GM21367 (cell line): Measurements from ENCODE around the gene ASIP.
"Not testable (repeated sequence)": the region's sequence is repeated elsewhere in the genome, so short reads cannot be mapped to it uniquely, and the experiment has no call there.

Experiments used
- ATAC-seq: cut with Tn5 transposase; IDR thresholded peaks from one replicate; pipeline ENCODE4 v1.9.1; 2021; ENCODE audit not compliant: unreplicated experiment

ASIP gene

DNA sequence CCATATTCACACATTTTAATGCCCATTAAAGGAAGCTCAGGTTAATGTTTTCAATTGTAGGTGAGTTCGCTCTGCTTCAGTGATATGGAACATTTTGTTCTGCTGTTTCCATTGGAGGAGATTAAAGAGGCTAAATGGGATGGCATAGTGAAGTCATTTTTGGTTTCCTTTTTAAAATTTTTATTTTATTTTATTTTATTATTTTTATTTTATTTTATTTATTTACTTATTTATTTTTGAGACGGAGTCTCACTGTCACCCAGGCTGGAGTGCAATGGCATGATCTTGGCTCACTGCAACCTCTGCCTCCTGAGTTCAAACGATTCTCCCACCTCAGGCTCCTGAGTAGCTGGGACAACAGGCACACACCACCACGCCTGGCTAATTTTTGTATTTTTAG lies 792 bp downstream of the ASIP start:
- not testable (repeated sequence) for ATAC-seq

DNA sequence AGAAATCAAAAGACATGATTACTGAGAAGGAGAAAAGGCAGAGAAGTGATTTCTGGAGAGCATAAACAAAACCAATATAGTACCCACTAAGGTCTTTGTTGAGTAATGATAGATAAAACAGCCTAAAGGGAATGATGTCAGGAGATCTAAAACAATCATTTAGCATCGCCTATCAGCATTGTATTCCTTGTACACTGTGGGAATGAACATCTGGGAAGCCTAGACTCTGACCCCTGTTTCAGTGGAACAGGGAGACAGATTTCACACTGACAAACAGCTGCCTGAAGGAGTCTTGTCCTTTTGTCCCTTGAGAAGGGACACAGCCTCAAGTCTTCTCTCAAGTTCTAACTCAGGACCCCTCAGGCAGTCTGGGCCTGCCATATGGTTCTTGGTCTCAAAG lies 1.7 kb downstream of the ASIP start:
- ATAC-seq = no peak

DNA sequence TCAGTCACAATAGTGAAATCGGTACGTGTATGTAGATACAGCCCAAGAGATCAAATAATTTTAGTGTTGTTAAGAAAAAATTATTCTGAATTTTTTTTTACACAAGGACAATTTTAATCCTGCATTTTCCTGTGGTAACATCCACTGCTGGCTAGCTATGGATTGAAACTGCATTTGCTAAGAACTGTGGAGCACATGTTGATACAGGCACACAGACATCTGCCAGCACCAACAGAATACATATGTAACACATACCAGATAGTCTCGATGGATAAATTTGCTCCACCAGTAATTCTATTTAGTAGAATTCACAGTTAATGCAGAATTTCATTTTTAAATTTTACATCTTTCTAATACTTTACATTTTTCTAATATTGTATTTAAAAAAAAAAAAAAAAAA lies 2.2 kb downstream of the ASIP start:
- ATAC-seq = no peak

DNA sequence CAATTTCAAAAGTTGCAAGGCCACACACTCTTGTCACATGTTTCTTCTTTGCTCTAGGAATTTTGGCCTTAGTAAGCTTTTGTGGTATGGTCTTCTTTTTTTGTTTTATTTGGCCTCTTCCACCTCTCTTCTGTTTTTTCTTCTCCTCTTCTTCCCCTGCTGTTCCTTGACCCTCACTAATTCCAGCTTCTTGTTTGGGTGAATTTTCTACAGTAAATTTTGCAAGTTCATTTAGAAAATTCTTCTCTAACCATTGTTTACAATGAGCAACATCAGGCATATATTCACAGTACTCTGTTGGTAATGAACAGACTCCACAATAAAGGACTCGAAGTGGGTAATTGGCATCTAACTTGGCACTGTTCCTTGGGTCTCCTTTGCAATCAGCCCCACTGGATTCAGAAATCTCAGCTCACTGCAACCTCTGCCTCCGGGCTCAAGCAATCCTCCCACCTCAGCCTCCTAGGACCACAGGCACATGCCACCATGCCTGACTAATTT lies 5.0 kb downstream of the ASIP start:
- ATAC-seq = no peak

DNA sequence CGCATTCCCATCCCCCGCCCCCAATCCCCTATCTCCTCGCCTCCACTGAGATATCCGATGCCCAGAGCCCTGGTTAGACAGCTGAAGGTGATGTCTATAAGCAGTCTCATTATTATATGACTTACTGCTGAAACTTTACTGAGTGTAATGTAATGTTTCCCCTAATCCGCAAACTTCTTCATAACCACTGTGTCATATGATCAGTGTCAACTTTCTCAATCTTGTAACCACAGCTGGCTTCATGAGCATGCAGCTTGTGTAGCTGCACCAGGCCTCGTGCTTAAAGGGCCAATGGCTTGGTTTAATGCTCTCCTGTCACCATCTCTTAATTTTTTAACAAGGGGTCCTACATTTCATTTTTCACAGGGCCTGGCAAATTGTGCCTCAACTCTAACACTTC lies 8.1 kb downstream of the ASIP start:
- ATAC-seq = no peak

DNA sequence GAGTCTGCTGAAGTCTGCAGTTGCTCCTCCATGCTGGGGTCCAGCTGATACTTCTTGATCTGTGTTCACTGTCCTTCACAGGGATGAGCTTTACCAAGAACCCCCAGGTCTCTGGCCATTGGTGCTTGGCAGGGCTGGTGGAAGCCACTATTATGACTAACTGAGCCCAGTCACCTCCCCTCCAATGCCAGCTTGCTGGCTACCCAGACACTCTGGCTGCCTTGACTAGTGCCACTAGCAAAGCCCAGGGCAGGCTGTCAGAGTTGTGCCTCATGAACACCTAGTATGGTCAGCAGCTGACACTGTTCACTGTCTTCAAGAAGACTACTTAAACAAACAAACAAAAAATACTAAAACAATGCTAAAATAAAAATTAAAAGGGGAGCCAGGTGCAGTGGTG lies 8.8 kb downstream of the ASIP start:
- ATAC-seq = no peak

DNA sequence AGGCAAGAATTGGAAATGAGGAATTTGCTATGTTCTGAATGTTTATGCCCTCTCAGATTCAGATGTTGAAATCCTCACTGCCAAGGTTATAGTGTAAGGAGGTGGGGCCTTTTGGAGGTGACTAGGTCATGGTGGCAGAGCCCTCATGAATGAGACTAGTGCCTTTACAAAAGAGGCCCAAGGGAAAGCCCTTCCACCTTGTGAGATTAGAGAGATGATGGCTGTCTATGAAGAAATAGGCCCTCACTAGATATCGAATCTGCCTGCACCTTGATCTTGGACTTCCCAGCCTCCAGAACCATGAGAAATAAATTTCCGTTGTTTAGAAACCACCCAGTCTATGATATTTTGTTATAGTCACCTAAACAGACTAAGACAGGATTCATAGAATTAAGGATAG lies 10.4 kb downstream of the ASIP start:
- ATAC-seq = no peak

DNA sequence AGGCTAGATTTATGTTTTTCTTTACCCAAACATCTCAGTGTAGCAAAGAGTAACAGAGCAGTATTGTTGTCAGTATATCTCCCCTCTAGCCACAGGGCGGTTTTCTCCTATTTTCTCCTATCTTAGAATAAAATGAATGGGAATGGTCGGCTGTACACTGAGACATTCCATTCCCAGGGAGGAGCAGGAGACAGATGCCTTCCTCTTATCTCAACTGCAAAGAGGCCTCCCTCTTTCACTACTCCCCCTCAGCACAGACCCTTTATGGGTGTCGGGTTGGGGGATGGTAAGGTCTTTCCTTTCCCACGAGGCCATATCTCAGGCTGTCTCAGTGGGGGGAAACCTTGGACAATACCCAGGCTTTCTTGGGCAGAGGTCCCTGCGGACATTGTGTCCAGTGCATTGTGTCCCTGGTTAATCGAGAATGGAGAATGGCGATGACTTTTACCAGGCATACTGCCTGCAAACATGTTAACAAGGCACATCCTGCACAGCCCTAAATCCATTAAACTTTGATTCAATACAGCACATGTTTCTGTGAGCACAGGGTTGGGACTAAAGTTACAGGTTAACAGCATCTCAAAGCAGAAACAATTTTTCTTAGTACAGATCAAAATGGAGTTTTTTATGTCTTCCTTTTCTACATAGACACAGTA lies 11.3 kb downstream of the ASIP start:
- ATAC-seq = not testable (repeated sequence)

DNA sequence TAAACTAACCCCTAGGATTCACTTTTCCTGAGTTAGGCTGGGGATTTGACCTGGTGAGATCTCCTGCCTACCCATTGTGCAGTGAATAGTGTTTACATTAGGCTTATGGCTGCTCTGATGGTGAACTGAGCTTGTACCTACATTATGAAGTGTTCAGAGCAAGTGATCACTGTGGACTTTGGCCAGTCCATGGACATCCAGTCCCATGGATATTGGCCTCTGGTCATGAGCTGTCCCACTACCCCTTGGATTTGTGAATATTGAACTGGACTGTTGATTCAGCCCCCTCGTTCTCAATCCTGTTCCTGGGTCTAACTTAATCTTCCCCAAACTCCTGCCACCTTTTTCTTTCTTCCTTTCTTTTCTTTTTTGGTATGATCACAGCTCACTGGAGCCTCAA lies 13.8 kb downstream of the ASIP start:
- ATAC-seq = no peak

DNA sequence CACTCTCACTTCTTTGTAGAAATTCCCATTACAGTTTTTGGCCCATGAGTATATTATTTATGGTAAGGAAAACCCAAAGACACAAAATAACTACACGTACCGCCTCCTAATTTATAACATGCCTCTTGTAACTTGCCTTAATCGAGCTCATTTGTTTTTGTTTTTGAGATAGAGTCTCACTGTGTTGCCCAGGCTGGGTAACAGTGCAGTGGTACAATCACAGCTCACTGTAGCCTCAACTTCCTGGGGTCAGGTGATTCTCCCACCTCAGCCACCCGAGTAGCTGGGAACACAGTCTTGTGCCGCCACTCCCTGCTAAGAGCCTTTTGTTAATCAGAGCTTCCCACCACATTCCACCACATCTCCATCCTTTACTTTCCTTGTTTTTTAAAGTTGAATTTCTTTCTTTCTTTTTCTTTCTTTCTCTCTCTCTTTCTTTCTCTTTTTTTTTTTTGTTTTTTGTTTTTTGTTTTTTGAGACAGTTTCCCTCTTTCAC lies 15.5 kb downstream of the ASIP start:
- no peak for ATAC-seq

DNA sequence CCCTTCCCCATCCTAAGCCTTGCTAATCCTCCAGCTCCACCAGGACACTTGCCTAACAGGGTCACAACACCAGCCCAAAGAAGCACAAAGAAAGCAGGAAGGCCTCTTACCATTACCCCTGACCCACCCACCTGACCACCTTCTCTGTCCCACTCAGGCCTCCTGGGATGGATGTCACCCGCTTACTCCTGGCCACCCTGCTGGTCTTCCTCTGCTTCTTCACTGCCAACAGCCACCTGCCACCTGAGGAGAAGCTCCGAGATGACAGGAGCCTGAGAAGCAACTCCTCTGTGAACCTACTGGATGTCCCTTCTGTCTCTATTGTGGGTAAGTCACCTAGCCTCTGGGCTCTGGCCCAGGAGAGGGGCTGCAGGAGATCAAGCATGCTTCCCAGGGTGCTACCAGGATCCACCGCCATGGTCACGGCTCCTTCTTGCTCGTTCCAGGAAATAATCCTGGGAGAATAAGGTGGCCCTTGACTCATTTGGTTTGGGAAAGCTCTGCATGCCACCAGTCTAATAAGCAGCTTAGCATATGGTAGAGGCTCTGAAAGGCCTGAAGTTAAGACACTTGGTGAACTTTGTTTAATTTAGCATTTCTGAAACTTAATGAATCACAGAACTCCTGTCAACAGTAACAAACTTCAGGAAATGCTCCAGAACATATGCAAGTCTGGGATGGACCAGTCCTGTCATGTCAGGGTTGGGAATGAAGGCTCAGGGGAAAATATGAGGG lies 19.2 kb downstream of the ASIP start:
- ATAC-seq = no peak

DNA sequence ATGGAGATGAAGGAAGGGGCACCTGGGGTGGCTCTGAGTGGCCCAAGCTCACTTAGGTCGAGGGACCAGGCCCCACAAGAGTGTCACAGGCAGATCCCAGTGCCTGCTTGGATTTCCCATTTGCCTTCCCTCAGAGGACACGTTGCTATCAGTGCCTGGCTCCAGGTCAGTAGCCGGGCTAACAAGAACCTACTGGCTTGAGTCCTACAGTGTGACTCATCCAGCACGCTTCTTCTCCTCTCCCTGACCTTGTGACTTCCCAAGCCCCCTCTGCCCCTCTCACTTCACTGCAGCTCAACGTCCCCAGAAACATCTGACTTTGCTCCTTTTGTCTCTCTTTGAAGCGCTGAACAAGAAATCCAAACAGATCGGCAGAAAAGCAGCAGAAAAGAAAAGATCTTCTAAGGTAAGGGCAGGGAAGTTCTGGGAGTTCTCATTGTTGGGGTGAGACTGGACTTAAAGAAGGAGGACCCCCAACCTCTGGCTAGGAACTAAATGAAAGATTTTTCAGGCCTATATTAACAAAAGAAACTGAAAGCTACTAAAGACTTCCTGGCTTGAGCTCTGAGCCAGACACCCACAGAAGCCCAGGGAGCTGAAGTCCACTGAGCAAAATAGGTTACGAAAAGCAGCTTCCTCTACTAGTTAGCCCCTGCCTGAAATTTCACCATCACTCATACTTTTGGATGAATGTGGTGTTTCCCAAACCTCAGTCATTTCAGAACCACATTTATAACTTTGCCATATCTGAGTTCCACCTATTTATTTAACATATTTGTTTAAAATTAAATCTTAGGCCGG lies 21.5 kb downstream of the ASIP start:
- no peak for ATAC-seq

DNA sequence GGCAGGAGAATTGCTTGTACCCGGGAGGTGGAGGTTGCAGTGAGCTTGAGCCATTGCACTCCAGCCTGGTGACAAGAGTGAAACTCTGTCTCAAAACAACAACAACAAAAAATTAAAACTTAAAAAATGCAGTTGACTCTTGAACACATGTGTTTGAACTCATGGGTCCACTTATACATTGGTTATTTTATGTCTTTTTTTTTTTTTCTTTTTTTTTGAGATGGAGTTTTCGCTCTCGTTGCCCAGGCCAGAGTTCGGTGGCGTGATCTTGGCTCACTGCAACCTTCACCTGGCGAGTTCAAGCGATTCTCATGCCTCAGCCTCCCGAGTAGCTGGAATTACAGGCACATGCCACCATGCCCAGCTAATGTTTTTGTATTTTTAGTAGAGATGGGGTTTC lies 22.2 kb downstream of the ASIP start:
- ATAC-seq = not testable (repeated sequence)

DNA sequence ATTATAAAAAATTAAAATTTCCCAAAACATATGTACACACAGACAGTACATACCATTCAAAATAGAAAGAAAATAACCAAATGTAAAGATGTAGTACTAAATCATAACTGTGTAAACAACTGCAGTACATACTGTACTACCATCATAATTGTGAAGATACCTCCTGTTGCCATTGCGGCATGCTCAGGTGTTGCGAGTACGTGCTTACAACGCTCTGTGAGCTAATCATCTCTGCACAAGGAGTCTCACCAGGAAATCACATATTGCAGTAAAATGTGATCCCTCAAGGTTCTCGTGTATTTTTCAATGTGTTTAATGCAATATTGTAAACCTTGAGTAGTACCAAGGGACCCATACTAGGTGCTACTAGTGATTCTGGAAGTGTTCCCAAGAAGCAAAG lies 22.9 kb downstream of the ASIP start:
- ATAC-seq = no peak

DNA sequence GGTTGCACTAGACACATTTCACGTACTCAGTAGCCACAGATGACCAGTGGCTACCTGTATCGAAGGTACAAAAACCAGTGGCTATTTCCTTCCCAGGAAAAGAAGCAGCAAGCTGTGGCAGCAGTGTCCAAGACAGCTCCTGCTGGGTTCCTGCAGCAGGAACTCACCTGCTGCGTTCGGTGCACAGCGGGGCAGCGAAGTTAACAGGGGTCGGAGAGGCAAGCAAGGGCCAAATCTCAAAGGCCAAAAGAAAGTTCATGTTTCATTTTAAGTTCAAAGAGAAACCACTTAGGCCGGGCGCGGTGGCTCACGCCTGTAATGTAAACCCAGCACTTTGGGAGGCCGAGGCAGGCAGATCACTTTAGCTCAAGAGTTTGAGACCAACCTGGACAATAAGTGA lies 26.9 kb downstream of the ASIP start:
- no peak for ATAC-seq

DNA sequence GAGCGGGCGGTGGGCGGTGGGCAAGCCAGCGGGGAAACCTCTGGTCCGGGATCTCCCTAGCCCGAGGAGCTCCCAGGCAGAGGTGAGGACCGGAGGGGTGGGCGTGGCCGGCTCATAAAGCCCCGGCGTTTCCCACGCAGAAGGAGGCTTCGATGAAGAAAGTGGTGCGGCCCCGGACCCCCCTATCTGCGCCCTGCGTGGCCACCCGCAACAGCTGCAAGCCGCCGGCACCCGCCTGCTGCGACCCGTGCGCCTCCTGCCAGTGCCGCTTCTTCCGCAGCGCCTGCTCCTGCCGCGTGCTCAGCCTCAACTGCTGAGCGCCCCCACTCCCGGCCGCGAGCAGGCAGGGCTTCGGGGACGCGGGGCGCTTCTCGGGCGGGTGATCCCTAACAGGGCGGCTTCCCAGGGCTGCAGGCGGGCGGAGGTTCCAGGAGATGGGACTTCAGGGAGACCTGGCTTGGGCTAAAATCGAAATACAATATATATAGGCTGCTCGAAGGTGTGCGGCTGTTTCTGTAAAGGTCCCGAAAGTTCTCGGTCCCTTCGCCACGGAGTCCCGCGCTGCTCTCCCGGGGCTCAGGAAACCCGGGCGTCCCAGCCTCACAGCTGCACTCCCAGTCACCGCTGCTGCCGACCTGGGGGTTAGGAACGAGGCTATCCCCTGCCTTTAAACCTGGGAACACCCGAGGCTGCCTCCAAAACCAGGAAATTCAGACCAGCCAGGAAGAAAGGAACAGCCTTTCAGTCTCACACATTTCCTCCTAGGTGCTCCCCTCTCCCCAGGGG lies 27.8 kb downstream of the ASIP start:
- ATAC-seq = no peak

DNA sequence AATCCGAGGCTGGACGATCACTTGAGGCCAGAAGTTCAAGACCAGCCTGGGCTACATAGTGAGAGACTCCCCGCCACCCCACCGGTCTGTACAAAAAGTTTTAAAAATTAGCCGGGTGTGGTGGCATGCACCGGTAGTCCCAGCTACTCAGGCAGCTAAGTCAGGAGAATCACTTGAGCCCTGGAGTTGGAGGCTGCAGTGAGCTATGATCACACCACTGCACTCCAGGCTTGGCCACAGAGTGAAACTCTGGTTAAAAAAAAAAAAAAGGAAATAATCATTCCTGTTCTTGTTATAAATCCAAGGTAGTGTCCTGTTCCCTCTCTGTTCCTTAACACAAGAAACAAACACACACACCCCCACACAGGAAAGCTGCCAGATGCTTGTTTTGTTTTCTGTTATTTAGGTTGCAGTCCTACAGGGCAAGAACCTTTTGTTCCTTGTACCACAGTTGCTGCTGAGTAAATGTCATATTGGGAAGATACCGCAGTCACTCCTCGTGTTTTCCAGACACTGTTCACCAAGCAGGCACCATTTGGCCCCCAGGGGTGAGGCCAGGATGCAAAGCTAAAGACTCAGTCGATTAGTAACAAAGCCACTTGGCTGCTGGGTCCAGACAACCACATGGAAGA lies 28.9 kb downstream of the ASIP start:
- no peak for ATAC-seq

DNA sequence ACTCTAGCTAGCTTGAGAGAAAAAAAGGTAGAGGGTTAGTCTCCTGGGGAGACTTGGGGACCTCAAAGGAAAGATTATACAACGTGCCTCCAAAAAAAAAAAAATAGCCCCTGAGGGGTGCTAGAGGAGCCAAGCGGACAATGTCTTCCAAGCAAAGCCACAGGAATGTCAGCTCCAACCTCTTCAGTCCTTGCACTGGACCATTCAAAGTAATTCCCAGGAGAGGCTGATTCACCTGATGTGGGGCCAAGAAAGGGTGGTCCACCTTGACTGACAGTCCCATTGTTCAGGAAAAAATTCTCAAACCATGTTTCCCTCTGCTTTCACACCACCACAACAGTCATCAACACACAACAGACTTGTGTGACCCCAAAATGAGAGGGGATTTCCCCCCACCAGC lies 30.7 kb downstream of the ASIP start:
- no peak for ATAC-seq

DNA sequence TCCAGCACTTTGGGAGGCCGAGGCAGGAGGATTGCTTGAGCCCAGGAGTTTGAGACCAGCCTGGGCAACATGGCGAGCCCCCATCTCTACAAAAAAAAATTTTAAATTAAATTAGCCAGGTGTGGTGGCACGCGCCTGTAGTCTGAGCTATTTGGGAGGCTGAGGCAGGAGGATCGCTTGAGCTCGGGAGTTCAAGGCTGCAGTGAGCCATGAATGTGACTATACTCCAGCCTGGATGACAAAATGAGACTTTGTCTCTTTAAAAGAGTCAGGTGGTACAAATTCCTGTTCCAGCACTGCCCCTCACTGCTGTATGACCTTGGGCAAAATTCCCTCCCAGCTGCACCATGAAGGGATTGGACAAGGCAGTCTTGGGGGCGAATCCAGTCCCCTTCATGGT lies 33.5 kb downstream of the ASIP start:
- no peak for ATAC-seq

DNA sequence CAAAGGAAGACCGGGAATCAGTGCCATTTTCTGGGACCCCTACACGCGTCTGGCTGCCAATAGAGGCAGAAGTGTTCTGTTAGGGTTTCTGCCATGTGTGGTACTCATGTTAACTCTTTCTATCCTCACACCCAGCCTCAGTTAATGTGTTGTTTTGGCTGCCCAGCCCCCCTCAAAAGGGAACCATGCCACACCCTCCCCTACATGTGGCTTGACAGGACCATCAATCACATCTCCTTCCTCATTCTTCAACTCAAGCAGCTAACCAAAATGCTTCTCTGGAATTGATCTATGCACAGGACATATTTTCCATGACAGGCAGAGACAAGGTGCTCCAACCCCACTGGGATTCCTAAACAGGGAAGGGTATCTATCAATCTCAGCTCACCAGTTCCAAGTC lies 40.0 kb downstream of the ASIP start:
- ATAC-seq = no peak

DNA sequence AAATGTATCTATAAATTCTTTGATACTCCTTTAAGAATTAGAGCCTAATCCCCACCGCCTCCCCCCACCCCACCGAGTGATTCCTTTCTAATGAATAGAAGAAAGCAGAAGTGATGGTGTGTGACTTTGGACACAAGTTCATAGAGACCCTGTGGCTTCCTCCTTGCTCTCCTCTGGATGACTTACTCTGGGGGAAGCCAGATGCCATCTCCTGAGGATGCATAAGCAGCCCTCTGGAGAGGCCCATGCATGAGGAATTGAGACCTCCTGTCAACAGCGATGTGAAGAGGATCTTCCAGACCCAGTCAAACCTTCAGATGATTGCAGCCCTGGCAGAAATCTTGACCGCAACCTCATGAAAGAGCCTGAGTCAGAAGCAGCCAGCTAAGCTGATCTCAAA lies 40.8 kb downstream of the ASIP start:
- no peak for ATAC-seq
